IPS DF 4.7 (cell line): ENCODE data around the gene UQCRC1.

Source experiments
- DNase-seq: peaks from one replicate; pipeline ENCODE4 v3.0.0-alpha.2; 2013; ENCODE audit warnings: low spot score; ENCODE audit errors: extremely low read depth

Gene UQCRC1

DNA sequence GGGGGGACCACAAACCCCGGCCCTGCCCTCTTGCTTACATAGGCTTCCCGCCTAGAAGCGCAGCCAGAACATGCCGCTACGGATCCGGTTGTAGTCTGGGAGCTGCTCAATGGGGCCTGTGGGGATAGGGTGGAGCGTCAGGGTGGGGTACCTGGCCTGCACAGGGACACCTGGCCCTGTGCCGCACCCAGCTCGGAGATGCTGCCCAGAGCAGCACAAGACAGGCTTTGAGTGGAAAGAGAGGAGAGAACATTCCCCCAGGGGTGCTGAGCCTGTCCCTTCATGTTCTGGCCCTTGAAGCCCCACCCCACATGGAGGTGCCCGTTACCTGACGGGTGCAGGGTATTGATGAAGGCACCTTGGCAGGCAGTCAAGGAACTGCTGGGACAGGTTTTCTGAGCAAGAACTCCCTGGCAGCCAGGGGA, 10.4 kb downstream of the UQCRC1 start:
- no peak for DNase-seq

DNA sequence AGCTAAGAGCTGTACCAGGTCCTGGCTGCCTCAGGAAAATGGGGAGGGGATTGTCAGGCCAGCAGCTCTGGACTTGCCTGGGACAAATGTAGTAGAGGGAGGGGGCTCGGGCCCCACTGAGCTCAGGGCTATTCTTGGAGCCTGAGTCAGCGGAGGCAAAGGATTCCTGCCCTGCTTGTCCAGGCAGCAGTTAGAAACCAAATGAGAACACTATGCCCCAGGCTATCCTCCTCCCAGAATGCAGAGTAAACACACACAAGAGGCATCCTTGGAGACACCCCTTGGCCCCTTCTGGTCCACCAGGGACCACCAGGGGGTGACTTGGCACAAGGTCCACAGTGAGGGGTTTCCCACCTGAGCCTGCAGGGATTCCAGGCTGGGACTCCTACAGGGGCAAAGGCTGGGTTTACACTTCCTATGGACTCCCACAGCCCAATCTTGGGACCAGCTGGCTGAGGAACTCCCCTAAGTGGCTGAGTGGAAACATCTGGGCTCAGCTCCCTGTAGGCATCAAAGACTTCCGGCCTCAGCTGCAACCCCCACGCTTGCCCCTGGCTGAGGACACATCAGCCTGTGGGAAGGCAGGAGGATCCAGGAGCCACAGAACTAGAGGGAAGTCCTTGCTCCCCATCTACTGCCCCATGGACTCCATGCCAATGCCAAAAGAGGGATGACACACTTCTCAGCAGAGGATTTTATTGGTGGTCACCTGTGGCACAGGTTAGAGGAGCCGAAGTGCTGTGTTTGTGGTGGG, 10.9 kb downstream of the UQCRC1 start:
- DNase-seq = no peak

DNA sequence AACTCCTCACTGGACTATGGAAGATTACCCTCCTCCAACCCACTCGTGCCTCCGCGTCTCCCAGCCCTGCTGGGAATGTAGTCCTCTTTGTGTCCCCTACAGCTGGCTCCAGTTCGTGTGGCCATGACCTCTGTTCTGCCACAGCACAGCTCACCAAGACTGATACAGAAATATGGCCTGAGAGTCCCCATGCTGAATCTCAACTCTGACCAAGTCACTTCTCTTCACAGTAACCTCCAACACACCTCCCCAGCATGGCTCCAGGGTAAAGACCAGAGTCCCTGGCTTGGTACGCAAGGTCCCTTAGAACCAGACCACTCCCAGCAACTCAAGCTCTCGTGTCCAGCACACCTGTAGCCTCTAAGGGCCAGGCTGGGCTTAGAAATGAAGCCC, 12.0 kb downstream of the UQCRC1 start:
- DNase-seq = no peak

DNA sequence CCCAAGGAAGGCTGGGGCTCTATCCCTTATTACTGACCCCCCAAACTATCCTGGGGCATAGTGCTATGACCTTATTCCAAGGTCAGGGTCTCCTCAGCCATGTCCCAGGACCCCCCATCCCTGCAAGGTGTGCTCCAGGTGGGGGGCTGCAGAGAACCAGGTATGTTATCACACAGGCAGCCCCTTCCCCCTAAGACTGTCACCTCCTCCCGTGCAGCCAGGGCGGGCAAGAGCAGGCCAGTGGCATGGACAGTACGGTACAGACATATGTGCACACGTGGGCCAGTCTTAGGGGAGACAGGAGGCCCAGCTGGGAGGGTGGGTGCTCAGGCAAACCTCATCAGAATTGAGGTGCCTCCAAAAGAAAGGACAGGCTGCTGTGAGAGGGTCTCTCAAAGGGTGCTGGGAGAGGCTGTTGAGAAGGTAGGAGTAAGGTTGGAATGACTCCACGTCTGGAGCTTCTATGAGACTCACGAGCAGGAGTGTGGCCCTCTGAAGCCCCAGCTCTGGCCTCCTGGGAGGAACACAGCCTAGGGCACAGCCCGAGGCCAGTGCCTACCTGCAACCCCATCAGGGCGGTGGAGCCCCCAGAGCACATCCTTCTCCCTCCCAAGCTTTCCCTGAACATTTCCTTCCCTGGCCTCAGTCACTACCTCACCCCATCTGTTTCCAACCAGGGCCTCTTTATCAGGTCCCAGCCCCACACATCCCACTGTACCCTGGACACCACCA, 12.6 kb downstream of the UQCRC1 start:
- no peak for DNase-seq

DNA sequence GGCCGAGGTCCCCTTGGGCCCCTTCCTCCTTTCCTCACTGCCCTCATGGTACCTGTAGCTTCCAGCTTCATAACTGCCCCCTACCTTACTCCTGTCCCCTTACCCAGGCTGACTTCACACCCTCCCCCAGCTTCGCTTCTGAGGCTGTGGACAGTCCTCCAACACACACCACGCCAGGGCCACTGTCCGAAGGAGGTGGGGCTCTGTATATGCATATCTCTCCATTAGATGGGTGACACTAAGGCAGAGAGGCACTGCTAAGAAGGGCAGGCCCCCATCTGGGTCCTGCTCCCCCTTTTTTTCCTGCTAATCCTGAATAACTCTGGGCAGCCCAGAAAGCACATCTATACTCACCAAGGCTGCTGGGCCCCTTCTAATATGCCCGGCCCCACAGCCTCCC, 13.3 kb downstream of the UQCRC1 start:
- no peak for DNase-seq

DNA sequence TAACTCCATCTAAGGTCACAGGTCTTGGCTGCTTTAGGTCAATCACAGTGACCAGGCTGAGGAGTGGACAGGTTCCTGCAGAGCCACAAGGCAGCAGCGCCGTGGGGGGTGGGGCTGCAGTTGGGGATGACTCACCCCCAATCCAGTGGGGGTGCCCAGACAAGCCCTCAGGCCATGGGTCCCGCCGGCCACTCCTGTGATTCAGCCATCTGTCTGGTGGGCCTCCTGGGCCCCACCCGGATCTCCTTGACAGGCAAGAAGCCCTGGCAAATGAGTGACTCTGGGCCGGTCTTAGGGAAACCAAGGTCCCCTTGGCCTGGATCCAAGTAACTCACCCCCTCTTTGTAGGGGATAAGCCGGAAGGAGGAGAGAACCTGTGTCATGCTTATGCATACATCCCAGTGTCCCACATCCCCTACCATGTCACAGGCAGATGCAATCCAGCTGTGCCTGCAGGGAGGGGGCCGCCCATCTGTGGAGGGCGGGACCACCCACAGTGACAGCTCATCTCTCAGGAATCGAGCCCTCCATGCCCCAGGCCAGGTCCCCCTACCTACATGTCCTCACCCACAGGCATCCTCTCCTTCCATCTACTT, 13.8 kb downstream of the UQCRC1 start:
- no peak for DNase-seq

DNA sequence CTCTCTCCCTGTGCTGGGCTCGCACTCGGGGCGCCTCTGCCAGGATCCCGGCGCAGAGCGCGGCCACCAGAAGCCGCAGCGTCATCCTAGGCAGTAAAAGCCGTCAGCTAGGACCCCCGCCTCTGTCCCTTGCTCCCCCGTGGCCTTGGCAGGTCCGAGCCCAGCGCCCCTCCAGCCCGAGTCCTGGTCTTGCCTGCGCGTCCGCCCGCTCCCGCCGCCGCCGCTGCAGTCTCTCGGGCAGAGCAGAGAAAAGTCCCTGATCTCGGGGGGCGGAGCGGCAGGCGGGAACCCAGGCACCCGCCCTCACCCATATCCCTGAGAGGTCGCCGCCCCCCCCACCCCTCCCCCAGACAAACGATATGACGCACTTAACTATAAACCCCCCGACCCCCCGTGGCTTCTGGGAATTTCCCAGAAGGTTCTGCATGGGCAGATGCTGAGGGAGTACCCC, 14.3 kb downstream of the UQCRC1 start, which contains the start of gene COL7A1:
Gene COL7A1 (minus strand): TSS at position 255 of the 451 bp plus-strand sequence. CDS start 170 bp downstream, at position 85.
- no peak for DNase-seq

DNA sequence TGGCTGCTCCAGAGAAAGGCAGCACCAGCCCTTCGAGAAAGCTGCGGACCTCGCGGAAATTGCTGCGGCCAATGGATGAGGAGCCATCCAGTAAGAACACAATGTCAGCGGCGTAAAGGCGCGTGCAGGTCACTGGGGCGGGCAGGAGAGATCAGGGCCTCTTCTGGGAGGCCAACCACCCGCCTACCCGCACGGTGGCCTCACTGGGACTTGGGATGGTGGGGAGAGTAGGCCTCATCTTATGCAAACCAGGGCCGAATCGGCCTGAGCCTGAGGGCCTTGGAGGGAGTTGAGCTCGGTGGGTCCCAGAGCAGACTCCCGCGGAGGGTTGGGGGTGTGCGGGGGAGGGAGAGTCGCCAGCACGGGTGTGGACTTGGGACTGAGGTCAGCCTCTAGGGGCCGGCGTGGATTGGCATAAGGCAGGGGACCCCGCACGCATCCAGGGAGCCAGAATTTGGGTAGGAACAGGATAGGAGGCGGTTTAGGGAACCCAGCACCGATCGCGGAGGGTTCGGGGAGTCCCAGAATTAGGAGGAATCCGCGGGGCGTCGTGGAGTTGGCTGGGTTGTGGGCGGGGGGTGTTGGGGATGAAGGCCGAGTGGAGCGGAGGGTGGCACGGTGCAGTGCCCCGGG, 14.9 kb downstream of the UQCRC1 start:
- no peak for DNase-seq

DNA sequence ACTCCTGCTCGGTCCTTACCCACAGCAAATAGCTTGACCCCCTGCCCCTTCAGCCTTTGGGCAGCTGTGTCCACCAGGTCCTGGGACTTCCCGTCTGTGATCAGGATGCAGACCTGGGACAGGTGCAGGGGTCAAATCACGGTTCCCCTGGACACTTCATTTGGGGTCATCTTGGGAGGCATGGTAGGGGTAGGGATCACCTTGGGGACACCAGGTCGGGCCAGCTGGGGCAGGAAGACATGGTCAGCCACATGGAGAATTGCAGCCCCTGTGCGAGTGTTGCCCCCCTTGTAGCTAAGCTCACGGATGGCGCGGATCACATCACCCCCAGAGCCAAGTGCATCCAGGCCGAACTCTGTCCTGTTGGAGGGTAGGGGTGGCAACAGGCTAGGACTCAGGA, 16.1 kb downstream of the UQCRC1 start:
- no peak for DNase-seq

DNA sequence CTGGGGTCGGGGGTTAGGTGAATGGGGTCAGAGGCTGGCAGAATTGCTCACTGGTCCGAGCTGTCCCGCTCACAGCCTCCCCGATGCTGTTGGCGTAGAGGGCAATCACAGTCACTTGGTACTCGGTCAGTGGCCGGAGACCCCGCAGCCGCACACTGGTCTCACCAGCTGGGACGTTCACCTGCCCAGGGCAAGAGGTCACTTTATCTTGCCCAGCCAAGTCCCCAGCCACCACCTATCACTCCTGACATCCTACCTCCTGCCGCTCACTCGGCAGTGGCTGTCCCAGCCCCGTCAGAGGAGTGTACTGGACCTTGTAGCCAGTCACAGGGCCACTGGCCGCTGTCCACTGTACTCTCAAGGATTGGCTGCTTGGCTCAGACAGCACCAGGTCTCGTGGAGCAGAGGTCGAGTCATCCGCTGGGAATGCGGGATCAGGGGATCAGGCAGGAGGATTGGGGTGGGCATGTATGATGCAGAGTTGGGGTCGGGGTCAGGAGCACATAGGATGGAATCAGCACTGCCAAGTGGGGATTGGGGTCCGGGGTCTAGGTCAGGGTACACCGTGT, 16.8 kb downstream of the UQCRC1 start:
- DNase-seq = no peak

DNA sequence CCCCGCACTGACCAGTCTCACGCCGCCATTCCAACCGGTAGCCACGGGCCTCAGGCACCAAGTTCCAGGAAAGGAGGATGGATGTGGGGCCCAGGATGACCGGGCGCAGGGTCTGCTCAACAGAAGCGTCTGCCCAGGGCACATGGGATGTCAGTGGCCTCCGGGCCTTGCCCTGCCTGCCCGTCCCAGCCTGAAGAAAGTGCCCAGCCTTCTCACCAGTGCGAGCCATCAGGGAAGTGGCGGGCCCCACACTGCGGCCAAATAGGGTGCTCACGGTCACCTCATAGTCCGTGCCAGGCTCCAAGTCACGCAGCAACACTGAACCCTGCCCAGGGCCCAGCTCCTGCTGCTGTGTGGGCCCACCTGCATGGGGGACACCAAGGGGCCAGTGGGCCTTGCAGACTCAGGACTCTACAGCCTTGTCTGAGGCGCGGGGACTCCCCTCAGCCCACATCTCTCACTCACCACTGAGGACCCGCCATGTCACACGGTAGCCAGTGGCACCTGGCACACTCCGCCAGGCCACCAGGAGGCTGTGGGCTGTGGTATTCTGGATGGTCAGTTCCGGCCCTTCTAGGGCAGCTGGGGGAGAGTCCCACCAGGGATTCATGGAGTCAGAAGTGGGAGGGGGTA, 17.4 kb downstream of the UQCRC1 start:
- no peak for DNase-seq

DNA sequence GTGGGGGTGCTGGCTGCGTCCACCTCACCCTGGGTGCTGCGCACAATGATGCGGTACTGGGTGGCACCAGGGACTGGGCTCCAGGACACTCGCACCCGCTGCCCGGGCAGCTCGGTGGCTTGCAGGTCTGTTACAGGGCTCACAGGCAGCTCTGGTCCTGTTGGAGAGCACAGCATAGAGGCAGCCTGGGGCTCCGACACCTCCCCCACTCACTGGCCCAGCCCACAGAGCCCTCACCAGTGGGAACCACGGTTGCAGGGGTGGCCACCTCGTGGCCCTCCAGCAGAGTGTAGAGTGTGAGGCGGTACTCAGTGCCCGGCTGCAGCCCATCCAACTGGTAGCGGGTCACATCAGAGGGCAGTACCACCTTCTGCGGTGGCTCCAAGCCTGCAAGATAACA, 18.0 kb downstream of the UQCRC1 start:
- no peak for DNase-seq

DNA sequence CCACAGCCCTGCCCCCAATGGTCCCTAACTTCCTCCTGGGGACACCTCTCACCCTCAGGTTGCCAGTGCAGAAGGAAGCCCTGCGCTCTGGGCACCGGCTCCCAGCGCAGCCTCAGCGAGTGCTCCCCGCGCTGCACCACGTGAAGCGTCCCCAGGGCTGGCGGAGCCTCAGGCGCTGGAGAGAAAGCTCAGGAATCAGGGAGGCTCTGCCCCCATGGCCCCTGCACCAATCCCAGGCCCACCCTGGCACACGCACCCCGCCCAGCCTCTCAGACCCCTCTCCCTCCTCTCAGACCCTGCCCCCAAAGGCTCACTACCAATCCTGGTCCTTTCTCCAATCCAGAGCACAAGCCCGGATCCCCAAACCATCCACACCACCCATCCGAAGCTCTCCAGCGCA, 21.2 kb downstream of the UQCRC1 start:
- no peak for DNase-seq

DNA sequence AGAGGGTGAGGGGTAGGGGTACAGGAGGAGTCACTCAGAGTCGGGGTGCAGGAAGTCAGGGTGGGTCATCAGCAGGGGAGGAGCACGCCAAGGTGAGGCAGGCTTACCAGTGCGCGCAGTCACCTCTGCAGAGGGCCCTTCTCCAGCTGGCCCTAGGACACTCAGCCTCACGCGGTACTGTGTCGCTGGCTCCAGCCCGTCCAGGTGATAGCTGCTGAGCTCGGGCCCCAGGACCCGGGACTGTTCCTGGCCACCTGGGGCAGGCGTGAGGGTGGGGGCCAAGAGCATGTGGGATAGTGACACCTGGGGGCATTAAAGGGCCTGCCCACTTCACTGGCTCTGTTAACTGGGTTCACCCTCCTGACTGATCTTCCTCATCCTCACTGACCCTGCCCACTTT, 21.8 kb downstream of the UQCRC1 start:
- DNase-seq = no peak

DNA sequence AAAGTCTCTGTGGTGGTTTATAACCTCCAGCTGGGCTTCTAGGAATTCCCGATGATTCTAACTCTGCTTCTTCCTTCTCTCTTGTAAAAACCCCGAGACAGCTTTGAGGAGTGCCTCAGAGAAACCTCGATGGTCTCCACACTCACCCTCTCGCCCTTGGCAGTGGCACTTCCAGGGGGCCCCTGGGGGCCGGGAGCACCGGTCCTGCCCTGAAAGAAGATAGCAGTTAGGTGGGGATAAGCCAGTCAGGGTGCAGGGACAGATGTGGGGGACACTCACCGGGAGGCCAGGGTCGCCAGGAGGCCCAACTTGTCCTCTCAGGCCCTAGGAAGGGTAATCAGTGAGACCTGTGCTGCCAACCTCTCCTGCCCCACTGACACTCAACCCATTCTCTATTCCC, 24.0 kb downstream of the UQCRC1 start:
- no peak for DNase-seq

DNA sequence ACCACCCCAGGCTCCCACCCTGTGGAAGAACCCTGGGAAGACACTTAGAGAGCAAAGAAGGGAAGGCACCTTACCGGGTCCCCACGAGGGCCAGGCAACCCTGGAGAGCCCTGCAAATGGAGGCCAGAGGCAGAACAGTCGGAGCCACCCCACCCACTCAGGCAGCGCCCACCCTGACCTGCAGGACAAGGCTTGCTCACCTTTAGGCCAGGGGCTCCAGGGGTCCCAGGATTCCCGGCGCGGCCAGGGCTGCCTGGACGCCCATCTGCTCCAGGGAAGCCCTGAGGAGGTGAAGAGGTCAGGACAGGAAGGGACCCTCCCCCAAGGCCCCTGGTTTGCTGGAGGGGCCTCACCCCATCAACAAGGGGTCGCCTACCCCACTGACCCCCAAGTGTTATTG, 24.6 kb downstream of the UQCRC1 start:
- DNase-seq = no peak

DNA sequence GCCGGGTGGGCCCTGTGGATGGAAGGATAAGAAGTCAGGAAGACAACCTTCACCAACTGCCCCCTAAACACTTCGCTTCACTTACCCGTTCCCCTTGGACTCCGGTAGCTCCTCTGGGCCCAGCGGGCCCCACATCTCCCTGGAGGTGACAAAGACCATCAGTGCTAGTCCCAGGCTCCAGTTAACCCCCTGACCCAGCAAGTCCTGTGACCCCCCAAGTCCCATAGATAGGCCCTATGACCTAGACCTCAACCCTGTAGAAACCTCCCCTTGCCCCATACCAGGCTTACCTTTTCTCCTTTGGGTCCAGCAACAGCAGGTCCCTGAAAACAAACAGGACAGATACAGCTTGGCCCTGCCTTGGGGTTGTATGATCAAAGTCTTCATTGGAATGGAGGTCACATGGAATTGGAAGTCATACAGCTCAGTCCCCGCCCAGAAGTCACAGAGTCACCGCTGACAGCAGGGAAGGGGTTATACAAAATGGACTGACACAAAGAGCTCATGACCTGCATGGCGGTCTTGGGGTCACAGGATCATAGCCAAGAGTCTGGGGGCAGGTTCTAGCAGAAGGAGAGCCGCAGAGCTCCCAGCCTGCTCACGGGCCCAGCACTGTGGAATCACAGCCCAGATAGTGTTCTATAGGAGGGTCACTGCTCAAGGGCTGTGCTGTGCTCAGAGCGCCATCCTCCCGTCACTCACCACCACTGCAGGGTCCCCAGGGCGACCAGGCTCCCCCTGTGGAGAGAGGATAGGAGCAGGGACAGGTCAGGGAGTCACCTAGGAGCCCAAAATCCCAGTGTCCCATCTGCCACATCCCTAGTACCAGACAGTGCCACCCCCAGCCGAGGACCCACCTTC, 27.6 kb downstream of the UQCRC1 start:
- DNase-seq = no peak

DNA sequence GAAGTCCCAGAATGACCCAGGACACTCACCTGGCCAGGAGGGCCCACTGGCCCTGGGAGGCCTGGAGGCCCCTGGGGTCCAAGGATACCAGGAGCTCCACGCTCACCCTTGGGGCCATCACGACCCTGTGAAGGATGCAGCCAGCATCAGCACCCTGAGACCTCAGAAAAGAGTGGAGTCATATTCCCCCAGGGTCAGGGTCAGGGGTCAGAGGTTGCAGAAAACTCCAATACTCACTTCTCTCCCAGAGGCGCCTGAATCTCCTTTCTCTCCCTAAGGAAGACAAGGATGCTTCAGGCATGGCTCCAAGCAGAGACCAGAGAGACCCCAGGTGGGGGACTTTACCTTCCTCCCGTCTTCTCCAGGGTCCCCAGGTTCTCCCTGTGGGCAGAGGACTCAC, 32.8 kb downstream of the UQCRC1 start:
- DNase-seq = no peak

DNA sequence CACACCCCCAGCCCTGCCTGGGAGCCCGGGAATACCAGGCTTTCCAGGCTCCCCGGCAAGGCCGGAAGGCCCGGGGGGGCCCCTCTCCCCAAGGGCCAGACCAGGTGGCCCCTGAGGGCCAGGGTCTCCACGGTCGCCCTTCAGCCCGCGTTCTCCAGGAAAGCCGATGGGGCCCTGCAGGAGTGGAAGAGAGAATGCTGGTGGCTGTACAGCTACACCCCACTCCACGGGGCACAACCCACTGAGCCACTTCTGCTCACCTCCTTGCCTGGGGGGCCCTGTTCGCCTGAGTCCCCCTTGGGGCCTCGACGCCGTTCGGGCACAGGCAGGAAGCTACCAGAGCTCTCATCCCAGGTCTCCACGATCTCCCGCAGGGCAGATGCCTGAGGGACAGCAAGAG, 34.1 kb downstream of the UQCRC1 start:
- DNase-seq = no peak

DNA sequence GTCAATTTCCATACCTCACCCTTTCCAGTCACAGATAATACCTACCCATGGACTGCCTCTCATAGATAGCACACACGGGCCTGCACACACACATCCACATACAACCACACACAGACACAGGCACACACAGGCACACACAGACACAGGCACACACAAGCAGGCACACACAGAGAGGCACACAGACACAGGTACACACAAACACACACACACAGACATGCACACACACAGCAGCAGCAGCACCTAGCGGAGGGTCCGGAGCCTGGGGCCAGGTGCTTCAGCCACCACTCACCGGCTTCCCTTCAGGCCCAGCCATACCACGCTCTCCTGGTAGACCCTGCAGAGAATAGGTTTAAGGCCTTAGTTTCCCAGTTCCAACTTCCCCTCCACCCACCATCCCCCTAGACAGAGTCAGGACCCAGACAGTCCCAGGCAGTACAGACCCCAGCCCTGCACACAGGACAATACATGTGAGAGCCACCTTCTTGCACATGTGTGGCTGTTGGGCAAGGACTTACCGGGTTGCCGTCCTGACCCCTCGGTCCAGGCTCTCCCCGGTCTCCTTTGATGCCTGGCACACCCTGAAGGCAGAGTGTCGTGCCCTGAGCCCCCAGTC, 35.4 kb downstream of the UQCRC1 start:
- DNase-seq = no peak
